NCI-H2227 treated with DMSO at 0.1 percent for 48 hours (cell line): ENCODE measurements around the gene SRGAP1.

ENCODE experiments used
- DNase-seq: peaks from one replicate; lab custom pipeline; 2025; lab: John Stamatoyannopoulos, UW

The SRGAP1 gene

DNA sequence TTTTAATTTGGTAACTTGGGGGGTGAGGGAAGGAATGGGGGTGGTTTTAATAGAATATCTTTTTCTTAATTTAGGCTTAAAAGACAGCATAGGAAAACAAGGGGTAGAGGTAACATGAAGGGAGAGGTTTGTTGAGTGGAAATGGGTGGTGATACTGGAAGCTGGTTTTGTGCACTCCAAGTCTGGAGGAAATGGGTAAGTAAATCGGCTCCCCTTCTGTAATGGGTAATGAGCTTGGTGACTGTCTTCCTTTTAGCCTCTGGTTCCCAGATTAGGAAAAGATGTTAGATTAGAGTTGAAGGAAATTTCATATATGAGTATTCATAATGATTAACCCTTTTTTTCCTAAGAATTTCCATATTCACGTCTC lies 122.1 kb downstream of the SRGAP1 start:
- no peak for DNase-seq

DNA sequence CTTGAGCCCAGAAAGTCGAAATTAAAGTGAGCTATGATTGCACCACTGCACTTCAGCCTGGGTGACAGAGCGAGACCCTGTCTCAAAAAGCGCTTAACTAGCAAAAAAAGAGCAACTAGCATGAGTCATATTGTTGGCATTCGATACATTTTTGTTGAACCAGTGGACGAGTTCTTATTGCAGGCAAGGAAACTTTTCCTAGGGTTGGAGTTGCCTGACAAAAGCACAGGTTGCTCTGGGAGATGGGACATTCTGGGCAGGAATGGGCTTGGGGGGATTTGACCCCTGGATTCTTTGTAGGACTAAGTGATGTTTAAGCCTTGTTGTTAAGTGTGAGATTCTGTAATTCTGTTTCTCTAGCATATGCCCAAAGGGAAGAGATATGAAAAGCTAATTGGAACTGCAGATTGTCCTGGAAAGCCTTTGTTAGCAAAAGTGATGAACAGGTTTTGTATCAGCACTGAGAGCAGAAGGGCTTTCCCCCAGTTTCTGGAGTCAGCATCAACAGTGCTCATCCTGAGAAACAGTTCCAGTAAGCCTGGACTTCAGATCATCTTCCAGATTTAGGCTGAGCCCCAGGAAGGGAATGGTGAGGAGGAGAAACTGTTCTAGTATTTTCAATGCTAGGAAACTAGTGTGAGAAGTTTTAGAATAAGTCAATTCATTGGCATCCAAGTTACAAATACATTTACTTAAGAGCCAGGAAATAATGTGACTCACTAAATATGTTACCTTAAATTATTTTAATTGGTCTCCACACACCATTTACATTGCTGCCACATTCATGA lies 123.1 kb downstream of the SRGAP1 start:
- no peak for DNase-seq

DNA sequence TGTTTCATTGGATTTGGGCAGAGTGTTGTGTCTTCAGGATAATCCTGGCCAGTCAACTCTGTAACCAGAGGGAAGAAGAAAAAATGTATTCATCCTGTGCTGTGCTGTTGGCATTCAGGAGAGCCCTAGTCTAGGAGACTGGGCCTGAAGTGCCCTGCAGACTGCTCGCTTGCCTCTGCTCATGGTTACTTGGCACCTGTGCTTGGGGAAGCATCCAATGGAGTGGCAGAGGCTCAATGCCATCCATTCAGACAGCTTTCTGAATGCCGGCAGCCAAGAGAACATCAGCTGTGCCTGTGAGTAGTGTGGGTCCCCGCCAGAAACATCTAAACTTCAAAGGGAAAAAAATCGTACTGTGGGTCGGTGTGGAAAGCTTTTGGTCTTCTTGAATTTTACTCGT lies 124.2 kb downstream of the SRGAP1 start:
- DNase-seq = no peak

GRCh38 chr12:63976902-63977395 lies 132.4 kb downstream of the SRGAP1 start:
- no peak for DNase-seq

DNA sequence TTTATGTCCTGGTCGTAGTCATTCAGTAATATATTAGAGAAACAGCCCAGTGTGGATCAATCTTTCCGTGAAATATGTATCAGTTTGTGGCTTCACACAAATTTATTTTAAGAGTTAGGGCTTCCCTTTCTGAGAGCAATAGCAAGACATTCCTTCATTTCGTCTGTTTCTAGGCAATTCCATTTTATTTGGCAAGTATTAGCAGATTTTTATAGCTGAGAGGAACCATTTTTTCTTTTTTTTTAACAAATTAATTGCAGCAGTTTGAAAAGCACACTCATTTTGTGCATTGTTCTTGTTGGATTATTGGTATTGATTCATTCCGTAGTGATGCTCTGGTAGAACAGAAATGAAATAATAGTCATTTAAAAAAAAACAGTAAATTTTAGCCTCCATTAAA lies 132.9 kb downstream of the SRGAP1 start:
- no peak for DNase-seq

DNA sequence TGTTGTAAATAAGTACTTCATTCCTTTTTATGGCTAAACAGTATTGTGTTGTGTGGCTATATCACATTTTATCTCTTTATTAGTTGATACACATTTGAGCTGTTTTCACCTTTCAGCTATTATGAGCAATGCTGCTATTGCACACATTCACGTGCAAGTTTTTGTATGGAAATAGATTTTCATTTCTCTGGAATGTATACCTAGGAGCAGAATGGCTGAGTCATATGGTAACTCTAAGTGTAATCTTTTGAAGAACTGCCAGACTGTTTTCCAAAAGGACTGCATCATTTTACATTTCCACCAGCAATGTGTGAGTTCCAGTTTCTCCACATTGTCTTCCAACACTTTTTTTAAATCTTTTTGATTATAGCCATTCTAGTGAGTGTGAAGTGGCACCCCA lies 134.0 kb downstream of the SRGAP1 start:
- DNase-seq = no peak

- no peak for DNase-seq
These were observed 135.7 kb downstream of the SRGAP1 start for GRCh38 chr12:63980211-63980610.

- DNase-seq = peak; percentile 49
These were observed 136.8 kb downstream of the SRGAP1 start for GRCh38 chr12:63981343-63981742.

GRCh38 chr12:63982604-63983295 lies 138.2 kb downstream of the SRGAP1 start:
- DNase-seq = peak; percentile 84

- no peak for DNase-seq
These were observed 141.0 kb downstream of the SRGAP1 start for GRCh38 chr12:63985456-63985855.

GRCh38 chr12:63985945-63986344 lies 141.4 kb downstream of the SRGAP1 start:
- no peak for DNase-seq

GRCh38 chr12:63989301-63989845 lies 144.9 kb downstream of the SRGAP1 start:
- no peak for DNase-seq

- DNase-seq = no peak
These were observed 146.5 kb downstream of the SRGAP1 start for GRCh38 chr12:63990828-63991547.

- DNase-seq = no peak
These were observed 150.2 kb downstream of the SRGAP1 start for GRCh38 chr12:63994704-63995103.

- no peak for DNase-seq
These were observed 151.0 kb downstream of the SRGAP1 start for GRCh38 chr12:63995512-63995911.

DNA sequence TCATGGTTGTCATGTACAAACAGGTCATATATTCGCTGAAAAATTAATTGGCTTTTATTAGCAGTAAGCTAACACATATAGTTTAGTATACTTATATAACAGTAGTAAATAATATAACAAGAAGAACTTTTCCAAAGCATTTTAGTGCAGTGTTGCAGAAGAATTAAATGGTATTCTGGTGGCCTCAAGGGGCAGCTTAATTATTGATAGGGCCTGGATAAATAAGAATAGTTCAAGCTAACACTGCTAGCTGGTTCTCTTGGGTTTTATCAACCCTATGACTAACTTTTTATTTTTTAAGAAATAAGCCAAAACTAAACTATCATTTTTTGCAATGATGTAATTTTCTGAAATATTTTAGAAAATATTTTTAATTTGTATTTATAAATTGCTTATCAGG lies 152.1 kb downstream of the SRGAP1 start:
- no peak for DNase-seq

DNA sequence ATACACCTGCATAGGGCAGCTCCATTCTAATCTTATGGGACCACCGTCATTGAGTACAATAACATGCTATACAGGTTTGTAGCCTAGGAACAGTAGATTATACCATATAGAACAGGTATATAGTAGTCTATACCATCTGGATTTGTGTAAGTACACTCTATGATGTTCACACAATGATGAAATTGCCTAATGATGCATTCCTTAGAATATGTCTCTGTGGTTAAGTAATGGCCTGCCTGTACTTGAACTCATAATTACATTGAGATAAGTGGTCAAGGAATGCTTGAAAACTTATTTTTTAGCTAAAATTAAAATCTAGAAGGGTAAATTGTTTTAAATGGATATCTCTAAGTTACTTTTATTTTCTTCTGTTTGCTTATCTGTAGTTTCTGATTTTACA lies 152.7 kb downstream of the SRGAP1 start:
- no peak for DNase-seq

DNA sequence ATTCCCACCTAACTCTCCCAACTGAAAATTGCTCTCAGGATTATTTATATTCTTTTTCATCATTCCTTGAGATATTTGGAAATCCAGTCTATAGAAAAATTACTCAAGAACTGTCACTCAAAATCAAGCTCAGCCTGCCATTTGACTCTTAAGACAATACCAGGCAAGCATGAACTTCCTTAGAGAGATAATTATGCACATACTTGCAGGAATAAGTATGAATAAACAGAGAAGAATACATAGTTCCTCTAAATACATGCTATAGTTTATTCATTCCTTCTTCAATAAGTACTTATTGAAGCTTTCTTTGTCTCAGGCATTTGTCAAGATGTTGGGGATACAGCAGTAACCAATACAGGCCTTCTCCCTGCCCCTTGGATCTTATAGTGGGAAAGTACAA lies 154.1 kb downstream of the SRGAP1 start:
- no peak for DNase-seq

DNA sequence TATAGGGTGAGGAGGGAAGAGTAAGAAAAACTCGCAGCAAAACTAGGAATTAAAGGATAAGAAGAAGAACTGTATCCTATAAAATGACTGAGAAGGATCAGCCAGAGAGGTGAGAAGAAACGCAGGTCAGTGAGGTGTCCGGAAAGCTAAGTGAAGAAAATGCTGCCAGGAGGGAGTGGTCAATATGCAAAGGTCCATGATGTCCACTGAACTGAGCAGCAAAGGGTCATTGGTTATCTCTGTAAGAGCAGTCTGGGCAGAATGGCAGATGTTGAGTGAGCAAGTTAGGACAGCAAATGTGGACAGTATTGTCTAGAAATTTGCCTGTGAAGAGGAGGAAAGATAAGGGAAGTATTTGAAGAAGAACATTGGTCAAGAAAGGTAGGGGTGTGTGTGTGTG lies 155.4 kb downstream of the SRGAP1 start:
- DNase-seq = no peak

DNA sequence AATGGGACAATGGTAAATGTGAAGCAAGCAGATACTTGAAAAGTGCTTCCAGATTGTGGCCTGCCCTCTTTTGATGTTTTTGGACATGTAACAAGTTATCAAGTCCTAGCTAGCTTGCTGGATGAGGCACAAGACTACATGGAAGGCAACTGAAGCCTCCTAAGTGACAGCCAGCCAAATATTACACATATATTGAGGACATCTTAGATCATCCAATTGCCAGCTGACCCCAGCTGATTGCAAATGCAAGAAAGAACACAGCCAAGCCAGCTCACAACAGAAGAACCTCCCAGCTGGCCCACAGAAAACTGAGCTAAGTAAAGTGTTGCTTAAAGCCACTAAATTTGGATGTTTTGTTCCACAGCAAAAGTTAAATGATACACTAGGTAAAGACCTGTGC lies 156.9 kb downstream of the SRGAP1 start:
- no peak for DNase-seq

GRCh38 chr12:64004641-64005040 lies 160.1 kb downstream of the SRGAP1 start:
- DNase-seq = no peak

GRCh38 chr12:64006211-64006825 lies 161.8 kb downstream of the SRGAP1 start:
- DNase-seq = no peak
